Heart left ventricle (tissue), 16 donors: ENCODE measurements around the gene ADGRD2. TPM values are rescaled to one million over a fixed set of nuclear protein-coding genes. Genes with fewer than 3 reads are reported as not detected.

ENCODE experiments used
- ATAC-seq, 4 donors: fragments of 200-7000 bp; cut with Tn5 transposase; one replicate each; pipeline ENCODE4 v1.9.1; 2020 to 2022; ENCODE audit warnings: moderate library complexity in 4 of 4, mild to moderate bottlenecking in 3 of 4, moderate number of reproducible peaks in 1 of 4
- DNase-seq, 5 donors: peaks; one replicate each; pipeline ENCODE4 v3.0.0-alpha.2; 2020
- H3K27ac ChIP-seq, 12 donors: fragments of 200-600 bp; sonication (generic) in 4 of 12; one replicate each; pipeline versions ENCODE4 v1.5.0 to v1.8.0; 2016 to 2022; ENCODE audit warnings: mild to moderate bottlenecking in 2 of 12
- H3K27me3 ChIP-seq, 9 donors: fragments of 200-600 bp; sonication (generic) in 2 of 9; one replicate each; pipeline versions ENCODE4 v1.5.1 to v1.8.0; 2016 to 2022; ENCODE audit warnings: mild to moderate bottlenecking in 3 of 9
- H3K36me3 ChIP-seq, 9 donors: fragments of 200-600 bp; sonication (generic) in 2 of 9; one replicate each; pipeline versions ENCODE4 v1.5.0 to v1.8.0; 2018 to 2022; ENCODE audit warnings: mild to moderate bottlenecking in 2 of 9
- H3K4me1 ChIP-seq, 12 donors: fragments of 200-600 bp; sonication (generic) in 4 of 12; one replicate each; pipeline versions ENCODE4 v1.5.0 to v1.8.0; 2016 to 2022; ENCODE audit warnings: mild to moderate bottlenecking in 3 of 12
- H3K4me3 ChIP-seq, 12 donors: fragments of 200-600 bp; sonication (generic) in 4 of 12; one replicate each; pipeline versions ENCODE4 v1.5.0 to v1.8.0; 2017 to 2022; ENCODE audit warnings: mild to moderate bottlenecking in 9 of 12, moderate library complexity in 4 of 12
- H3K9me3 ChIP-seq, 12 donors: fragments of 200-600 bp; sonication (generic) in 4 of 12; one replicate each; pipeline versions ENCODE4 v1.5.0 to v1.8.0; 2016 to 2022; ENCODE audit warnings: mild to moderate bottlenecking in 1 of 12
- CTCF ChIP-seq, 12 donors: fragments of 200-600 bp; sonication (generic) in 4 of 12; IDR thresholded peaks; one replicate each; pipeline versions ENCODE4 v1.5.0 to v1.8.0; 2018 to 2022; ENCODE audit warnings: antibody characterized with exemption in 12 of 12, mild to moderate bottlenecking in 5 of 12
- POLR2A ChIP-seq, 2 donors: fragments of 450-650 bp; IDR thresholded peaks; one replicate each; pipeline ENCODE4 v1.6.1; 2017; ENCODE audit warnings: antibody characterized with exemption in 2 of 2, mild to moderate bottlenecking in 2 of 2, moderate library complexity in 2 of 2
- WGBS, 4 donors: extraction: QIAGEN DNeasy Blood & Tissue Kit in 2 of 4; methylation state at CpG; one replicate each; pipeline versions ENCODE4 v1.1.5 to v1.1.7; 2013 to 2018; 5-methylcytosine and 5-hydroxymethylcytosine counted together
- intact Hi-C, 10 donors: fragments of 100-400 bp; cut with DNase I; formaldehyde crosslinking; loops; one replicate each; pipeline versions ENCODE4 v1.11.1 to v1.14.2; 2022
- polyA plus RNA-seq, 2 donors: library from polyadenylated mRNA; stranded (reverse); fragments of 200-250 nt; gene quantifications; one replicate each; pipeline ENCODE4 v1.2.3, GENCODE V29; 2013
- total RNA-seq, 9 donors: library from RNA; depleted of rRNA in 2 of 9; stranded (reverse); fragments of >200 nt in 2 of 9; fragmentation: NEBNext Ultra II Directional in 3 of 9; extraction: Animal tissue kit (Norgen Biotek cat#: 25700) in 3 of 9; gene quantifications; one replicate each; pipeline versions ENCODE4 v1.1.0 to v1.2.4, GENCODE V29; 2016 to 2023
- donor health status: ischemic (EF 13 %, LVEDD 7.1; RV severe dilation, severe dysfunction).
- donor health status: healthy with polysubstance abuse.
- donor health status: DM: no; HTN: yes; CAD: no.
- donor health status: DM: no; HTN: no; CAD: no.
- donor health status: ischemic (EF 25% LVEDD 6.9; RV normal size, moderate dysfunction).
- donor health status: ischemic (EF 25% LVEDD 5.7; RV mildly dilated, moderate dysfunction).
- donor health status: healthy.
- donor health status: DM: yes; HTN: yes; CAD: no.
- donor health status: ischemic (EF 35%, LVEDD 5.7; RV mildly dilated, moderate dysfunction).
- donor health status: nonischemic (EF 11% LVEDD 7.7; RV severe dilation, severe dysfunction).
- donor health status: DM: yes; HTN: yes; CAD: no.
- donor health status: PGD.
- donor health status: ischemic (EF 29% LVEDD 5.4; RV normal size, mild dysfunction).
- donor health status: nonischemic (EF 23%, LVEDD 6.1; RV moderate dilation, normal function).

Gene ADGRD2
- total and polyA plus RNA-seq, 11 donors, result not detected

GRCh38 chr9:124479947-124480620 is 29.8 kb downstream of the ADGRD2 start:
- no peak for ATAC-seq
- Histone ChIP-seq H3K9me3 (no peaks in the 10 kb centered on the region), H3K27me3 (peaks cover 12 to 82% (median 39%) of the 10 kb centered on the region in 9 donors), H3K4me1 (peaks cover 0 to 15% (median 2%) of the 10 kb centered on the region in 12 donors), H3K4me3 (no peak overlapping the region), H3K27ac (no peak overlapping the region), H3K36me3 (no peaks in the 10 kb centered on the region)
- 63 to 73% (median 70%) methylated on average over 6 of the region's 6 CpGs for WGBS, 4 donors
- no peak for DNase-seq
- no peak for TF ChIP-seq POLR2A (IDR thresholded peaks at IDR 0.05)
- TF ChIP-seq CTCF (IDR thresholded peaks at IDR 0.05), result no peak
- intact Hi-C loops, result loop anchor here in 3 of 10 donors (2.0 to 5.0 kb wide), 3 partner anchors 48 to 63 kb away; partner anchors contain the start of gene PSMB7 (in 1 of the 3)

DNA sequence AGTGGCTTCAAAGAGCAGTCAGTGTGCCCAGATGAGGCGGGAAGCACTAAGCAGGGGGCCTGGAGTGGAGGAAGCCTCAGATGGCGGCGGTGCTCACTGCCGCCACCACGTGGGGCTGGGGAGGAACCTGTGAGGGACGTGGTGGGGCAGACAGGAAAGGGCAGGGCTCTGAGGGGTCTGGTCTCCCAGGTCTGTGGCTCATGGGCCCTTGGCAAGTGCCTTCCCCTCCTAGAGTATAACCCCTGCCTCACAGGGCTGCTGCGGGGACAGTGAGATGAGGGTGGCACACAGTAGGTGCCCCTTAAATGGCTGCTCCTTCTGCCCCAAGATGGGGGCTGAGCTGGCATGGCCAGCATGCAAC is 30.4 kb downstream of the ADGRD2 start:
- Histone ChIP-seq H3K27me3 (peaks cover 13 to 82% (median 36%) of the 10 kb centered on the region in 9 donors), H3K36me3 (no peaks in the 10 kb centered on the region), H3K27ac (no peak overlapping the region), H3K9me3 (no peaks in the 10 kb centered on the region), H3K4me3 (no peak overlapping the region), H3K4me1 (peaks cover 0 to 15% (median 2%) of the 10 kb centered on the region in 12 donors)
- peak in 3 of 4 donors; percentile 41 to 46 (median 42) for ATAC-seq
- WGBS, 4 donors, result 11 to 24% (median 15%) methylated on average over 7 of the region's 7 CpGs
- peak in 2 of 5 donors; percentile 20 to 56 for DNase-seq
- peak in 9 of 12 donors; percentile 5 to 45 (median 24) for TF ChIP-seq CTCF (IDR thresholded peaks at IDR 0.05)
- TF ChIP-seq POLR2A (IDR thresholded peaks at IDR 0.05), result no peak
- intact Hi-C loops, result loop anchor here in 3 of 10 donors (2.0 to 5.0 kb wide), 2 partner anchors 62 to 63 kb away; partner anchors contain the start of gene PSMB7 (in 1 of the 3)

- peak in 1 of 5 donors; percentile 43 for DNase-seq
- no peaks in the 10 kb centered on the region for H3K36me3 ChIP-seq
- TF ChIP-seq POLR2A (IDR thresholded peaks at IDR 0.05) (no peak), CTCF (IDR thresholded peaks at IDR 0.05) (no peak)
- peaks cover 0 to 15% (median 2%) of the 10 kb centered on the region in 12 donors for H3K4me1 ChIP-seq
- peaks cover 14 to 82% (median 32%) of the 10 kb centered on the region in 9 donors for H3K27me3 ChIP-seq
- H3K4me3 ChIP-seq, result no peak overlapping the region
- H3K27ac ChIP-seq, result no peak overlapping the region
- no peak for ATAC-seq
- intact Hi-C loops, result loop anchor here in 3 of 10 donors (2.0 to 5.0 kb wide), 2 partner anchors 62 to 64 kb away; partner anchors contain the start of gene PSMB7 (in 1 of the 3)
- H3K9me3 ChIP-seq, result no peaks in the 10 kb centered on the region
- 71 to 78% (median 73%) methylated on average over 6 to 17 of the region's 17 CpGs for WGBS, 4 donors
Observed at GRCh38 chr9:124481115-124481514, 30.9 kb downstream of the ADGRD2 start.

GRCh38 chr9:124482431-124483031 is 32.3 kb downstream of the ADGRD2 start:
- no peaks in the 10 kb centered on the region for H3K9me3 ChIP-seq
- peaks cover 16 to 82% (median 32%) of the 10 kb centered on the region in 9 donors for H3K27me3 ChIP-seq
- H3K27ac ChIP-seq, result no peak overlapping the region
- no peak overlapping the region for H3K4me3 ChIP-seq
- no peaks in the 10 kb centered on the region for H3K36me3 ChIP-seq
- TF ChIP-seq CTCF (IDR thresholded peaks at IDR 0.05) (no peak), POLR2A (IDR thresholded peaks at IDR 0.05) (no peak)
- 29 to 65% (median 39%) methylated on average over 8 to 26 of the region's 26 CpGs for WGBS, 4 donors
- H3K4me1 ChIP-seq, result peaks cover 0 to 9% (median under 1%) of the 10 kb centered on the region in 12 donors
- intact Hi-C loops, result loop anchor here in 1 of 10 donors (5.0 kb wide), 1 partner anchor 65 kb away; the partner anchor contains the start of gene PSMB7
- DNase-seq (peak in 2 of 5 donors; percentile 12 to 44), ATAC-seq (no peak)
